Type B pancreatic cell (in vitro differentiated cells): ENCODE data around the gene PLCD4. TPM values are rescaled to one million over a fixed set of nuclear protein-coding genes. Genes with fewer than 3 reads are reported as not detected.

Source experiments
- DNase-seq: peaks from one replicate; pipeline ENCODE4 v3.0.0; 2021; ENCODE audit warnings: mixed read lengths; ENCODE audit not compliant: unreplicated experiment; ENCODE audit errors: extremely low spot score
- H3K27ac Mint-ChIP-seq: 2 replicates; pipeline ENCODE4 v1.8.0; 2021; ENCODE audit warnings: mild to moderate bottlenecking, mixed read lengths
- H3K27me3 Mint-ChIP-seq: 2 replicates; pipeline ENCODE4 v1.8.0; 2021; ENCODE audit warnings: mixed read lengths
- H3K36me3 Mint-ChIP-seq: 2 replicates; pipeline ENCODE4 v1.8.0; 2021; ENCODE audit warnings: mixed read lengths
- H3K4me1 Mint-ChIP-seq: one replicate; pipeline ENCODE4 v1.8.0; 2021; ENCODE audit warnings: mixed read lengths; ENCODE audit not compliant: unreplicated experiment
- H3K4me3 Mint-ChIP-seq: 2 replicates; pipeline ENCODE4 v1.8.0; 2021; ENCODE audit warnings: mild to moderate bottlenecking, mixed read lengths
- H3K9me3 Mint-ChIP-seq: 2 replicates; pipeline ENCODE4 v1.8.0; 2021; ENCODE audit warnings: mixed read lengths
- CTCF ChIP-seq: fragments of 200-600 bp; sonication (generic); conservative IDR thresholded peaks from 2 replicates; pipeline ENCODE4 v1.5.0; 2021; ENCODE audit warnings: antibody characterized with exemption, mild to moderate bottlenecking
- total RNA-seq: library from RNA; stranded (reverse); gene quantifications from 2 replicates; pipeline ENCODE4 v1.2.1, GENCODE V29; 2021; ENCODE audit warnings: low replicate concordance

PLCD4 gene
- total RNA-seq, 1 donor from 2014 or later = 1.4 TPM

- DNase-seq = no peak
- H3K9me3 Mint-ChIP-seq = no peaks in the 10 kb centered on the region
- H3K27me3 Mint-ChIP-seq = no peaks in the 10 kb centered on the region
- peak overlapping the region; percentile 91 for H3K4me3 Mint-ChIP-seq
- no peak for TF ChIP-seq CTCF
- peaks cover 8% of the 10 kb centered on the region for H3K36me3 Mint-ChIP-seq
- peak overlapping the region; percentile 94 for H3K27ac Mint-ChIP-seq
- H3K4me1 Mint-ChIP-seq = peaks cover 34% of the 10 kb centered on the region
These were observed 39.9 kb upstream of the PLCD4 start for GRCh38 chr2:218567797-218568189.

GRCh38 chr2:218568190-218569037 is 39.3 kb upstream of the PLCD4 start, which contains the start of the genes CNOT9 and USP37:
CNOT9 (plus strand) TSS chr2:218568839; CDS start chr2:218568955, 116 bp downstream.
USP37 (minus strand) TSS chr2:218568351; CDS start chr2:218558653, 9,698 bp downstream.
- no peaks in the 10 kb centered on the region for H3K27me3 Mint-ChIP-seq
- H3K4me3 Mint-ChIP-seq = peak within 1 kb of the TSS; percentile 91
- peak within 1 kb of the TSS; percentile 94 for H3K27ac Mint-ChIP-seq
- peaks cover 8% of the 10 kb centered on the region for H3K36me3 Mint-ChIP-seq
- H3K9me3 Mint-ChIP-seq = no peaks in the 10 kb centered on the region
- peak; percentile 40 for TF ChIP-seq CTCF
- peak; percentile 100 for DNase-seq
- H3K4me1 Mint-ChIP-seq = peaks cover 34% of the 10 kb centered on the region

GRCh38 chr2:218569038-218569431 is 38.7 kb upstream of the PLCD4 start:
- Mint-ChIP-seq H3K36me3 (peaks cover 8% of the 10 kb centered on the region), H3K27me3 (no peaks in the 10 kb centered on the region), H3K27ac (peak overlapping the region; percentile 94), H3K9me3 (no peaks in the 10 kb centered on the region), H3K4me1 (peaks cover 34% of the 10 kb centered on the region), H3K4me3 (peak overlapping the region; percentile 91)
- DNase-seq = peak; percentile 71
- no peak for TF ChIP-seq CTCF

GRCh38 chr2:218569661-218570500 is 37.8 kb upstream of the PLCD4 start:
- H3K9me3 Mint-ChIP-seq = no peaks in the 10 kb centered on the region
- DNase-seq = no peak
- peak overlapping the region; percentile 91 for H3K4me3 Mint-ChIP-seq
- H3K4me1 Mint-ChIP-seq = peaks cover 34% of the 10 kb centered on the region
- H3K27me3 Mint-ChIP-seq = no peaks in the 10 kb centered on the region
- TF ChIP-seq CTCF = no peak
- peak overlapping the region; percentile 94 for H3K27ac Mint-ChIP-seq
- H3K36me3 Mint-ChIP-seq = peaks cover 8% of the 10 kb centered on the region

- peaks cover 34% of the 10 kb centered on the region for H3K4me1 Mint-ChIP-seq
- no peak for TF ChIP-seq CTCF
- peak overlapping the region; percentile 94 for H3K27ac Mint-ChIP-seq
- H3K36me3 Mint-ChIP-seq = peaks cover 8% of the 10 kb centered on the region
- H3K27me3 Mint-ChIP-seq = no peaks in the 10 kb centered on the region
- DNase-seq = no peak
- H3K9me3 Mint-ChIP-seq = no peaks in the 10 kb centered on the region
- peak overlapping the region; percentile 91 for H3K4me3 Mint-ChIP-seq
These were observed 36.8 kb upstream of the PLCD4 start for GRCh38 chr2:218570850-218571249.
